Upper lobe of right lung (tissue), 1 donor: ENCODE measurements around the gene BMP6. TPM values are rescaled to one million over a fixed set of nuclear protein-coding genes. Genes with fewer than 3 reads are reported as not detected.

ENCODE experiments used
- ATAC-seq: fragments of 200-7000 bp; cut with Tn5 transposase; one replicate; pipeline ENCODE4 v1.9.1; 2020; ENCODE audit warnings: mild to moderate bottlenecking, moderate library complexity
- DNase-seq: peaks from one replicate; pipeline ENCODE4 v3.0.0-alpha.2; 2020
- H3K27ac ChIP-seq: fragments of 200-600 bp; one replicate; pipeline ENCODE4 v1.8.0; 2022
- H3K27me3 ChIP-seq: fragments of 200-600 bp; one replicate; pipeline ENCODE4 v1.8.0; 2022; ENCODE audit warnings: mild to moderate bottlenecking
- H3K36me3 ChIP-seq: fragments of 200-600 bp; one replicate; pipeline ENCODE4 v1.8.0; 2022
- H3K4me1 ChIP-seq: fragments of 200-600 bp; one replicate; pipeline ENCODE4 v1.8.0; 2022
- H3K4me3 ChIP-seq: fragments of 200-600 bp; one replicate; pipeline ENCODE4 v1.8.0; 2022; ENCODE audit warnings: mild to moderate bottlenecking
- H3K9me3 ChIP-seq: fragments of 200-600 bp; one replicate; pipeline ENCODE4 v1.8.0; 2022
- CTCF ChIP-seq: fragments of 200-600 bp; IDR thresholded peaks from one replicate; pipeline ENCODE4 v1.8.0; 2022; ENCODE audit warnings: antibody characterized with exemption
- intact Hi-C: fragments of 100-400 bp; cut with DNase I; formaldehyde crosslinking; loops from one replicate; pipeline ENCODE4 v1.11.0; 2022
- total RNA-seq: library from RNA; stranded (reverse); fragmentation: NEBNext Ultra II Directional; extraction: Animal tissue kit (Norgen Biotek cat#: 25700); gene quantifications from one replicate; pipeline ENCODE4 v1.2.1, GENCODE V29; 2021
- donor health status: DM: no; HTN: yes; CAD: no; lungs with severe emphysema.

The BMP6 gene
- total RNA-seq, 1 donor from 2014 or later, result 6.6 TPM

- DNase-seq (no peak), ATAC-seq (no peak)
- H3K36me3 ChIP-seq, result peaks cover 65% of the 10 kb centered on the region
- no peak for TF ChIP-seq CTCF
- H3K27ac ChIP-seq, result no peak overlapping the region
- H3K9me3 ChIP-seq, result no peaks in the 10 kb centered on the region
- H3K4me3 ChIP-seq, result no peak overlapping the region
- intact Hi-C loops, result no loop called here
- H3K27me3 ChIP-seq, result no peaks in the 10 kb centered on the region
- no peaks in the 10 kb centered on the region for H3K4me1 ChIP-seq
These were observed 156.0 kb downstream of the BMP6 start for GRCh38 chr6:7881765-7882500.

GRCh38 chr6:7882505-7883257 is 156.8 kb downstream of the BMP6 start:
- TF ChIP-seq CTCF, result no peak
- no peaks in the 10 kb centered on the region for H3K4me1 ChIP-seq
- peaks cover 73% of the 10 kb centered on the region for H3K36me3 ChIP-seq
- H3K27ac ChIP-seq, result no peak overlapping the region
- no peaks in the 10 kb centered on the region for H3K9me3 ChIP-seq
- ATAC-seq (no peak), DNase-seq (no peak)
- H3K4me3 ChIP-seq, result no peak overlapping the region
- H3K27me3 ChIP-seq, result no peaks in the 10 kb centered on the region
- intact Hi-C loops, result no loop called here

- peaks cover 80% of the 10 kb centered on the region for H3K36me3 ChIP-seq
- DNase-seq, result no peak
- H3K4me3 ChIP-seq, result no peak overlapping the region
- no peaks in the 10 kb centered on the region for H3K9me3 ChIP-seq
- no peak for TF ChIP-seq CTCF
- intact Hi-C loops, result no loop called here
- no peak overlapping the region for H3K27ac ChIP-seq
- no peaks in the 10 kb centered on the region for H3K27me3 ChIP-seq
- H3K4me1 ChIP-seq, result no peaks in the 10 kb centered on the region
- ATAC-seq, result no peak
These were observed 157.5 kb downstream of the BMP6 start for GRCh38 chr6:7883381-7883780.

GRCh38 chr6:7886132-7886531 is 160.2 kb downstream of the BMP6 start:
- ATAC-seq, result no peak
- Histone ChIP-seq H3K4me1 (no peaks in the 10 kb centered on the region), H3K27ac (no peak overlapping the region), H3K36me3 (peaks cover 98% of the 10 kb centered on the region), H3K27me3 (no peaks in the 10 kb centered on the region), H3K4me3 (no peak overlapping the region), H3K9me3 (no peaks in the 10 kb centered on the region)
- no peak for TF ChIP-seq CTCF
- intact Hi-C loops, result no loop called here
- no peak for DNase-seq

DNA sequence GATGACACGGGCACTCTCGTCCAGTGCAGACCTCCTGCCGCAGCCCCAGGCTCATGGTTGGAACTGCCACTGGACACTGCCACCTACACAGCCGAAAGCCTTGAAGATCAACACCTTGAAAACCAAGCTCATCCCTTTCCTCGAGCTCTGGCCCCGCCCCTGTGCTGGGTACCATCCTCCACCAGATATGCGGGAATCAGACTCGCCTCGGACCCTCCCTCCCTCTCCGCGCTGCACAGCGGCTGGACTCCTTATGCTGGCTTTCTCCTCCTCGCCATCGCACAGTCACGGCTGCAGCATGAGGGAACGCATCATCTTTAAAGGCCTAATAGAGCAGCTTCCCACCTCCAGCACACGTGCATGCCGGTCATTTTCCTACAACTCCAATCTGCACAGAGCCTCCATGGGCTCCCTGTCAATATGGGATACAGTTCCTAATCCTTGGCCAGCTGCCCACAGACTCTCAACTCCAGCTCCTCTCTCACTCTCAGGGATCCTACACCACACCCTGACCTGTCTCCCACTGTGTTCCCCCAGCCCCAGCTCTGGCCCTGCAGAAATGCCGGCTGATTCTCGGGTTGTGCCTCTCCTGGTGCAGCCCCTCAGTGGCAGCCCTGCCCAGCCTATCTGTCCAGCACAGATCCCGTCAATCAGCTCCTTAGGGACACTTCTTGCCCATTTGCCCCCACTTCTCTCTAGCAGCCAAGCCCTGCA is 161.5 kb downstream of the BMP6 start:
- Histone ChIP-seq H3K4me3 (no peak overlapping the region), H3K4me1 (no peaks in the 10 kb centered on the region), H3K9me3 (no peaks in the 10 kb centered on the region), H3K27me3 (no peaks in the 10 kb centered on the region), H3K27ac (no peak overlapping the region), H3K36me3 (peaks cover 98% of the 10 kb centered on the region)
- no peak for TF ChIP-seq CTCF
- ATAC-seq (no peak), DNase-seq (no peak)
- intact Hi-C loops, result no loop called here
